Karpas-422 (cell line): ENCODE results near the gene GAS6. TPM values are rescaled to one million over a fixed set of nuclear protein-coding genes. Genes with fewer than 3 reads are reported as not detected.
"Not testable (repeated sequence)": the region's sequence is repeated elsewhere in the genome, so short reads cannot be mapped to it uniquely, and the experiment has no call there.

Source experiments
- DNase-seq: peaks from one replicate; pipeline ENCODE4 v3.0.0-alpha.2; 2015
- H2AFZ ChIP-seq: fragments of 200-600 bp; sonication (generic); 2 replicates; pipeline ENCODE4 v1.6.1; 2014; ENCODE audit warnings: antibody characterized with exemption, low read length, mixed read lengths
- H3K27ac ChIP-seq: fragments of 200-600 bp; sonication (generic); 2 replicates; pipeline ENCODE4 v1.5.1; 2014; ENCODE audit warnings: mild to moderate bottlenecking, low read length, moderate library complexity
- H3K27me3 ChIP-seq: fragments of 200-600 bp; sonication (generic); 2 replicates; pipeline ENCODE4 v1.6.1; 2014; ENCODE audit warnings: low read length, mixed read lengths
- H3K36me3 ChIP-seq: fragments of 200-600 bp; sonication (generic); 2 replicates; pipeline ENCODE4 v1.6.1; 2014; ENCODE audit warnings: low read length, mixed read lengths; ENCODE audit not compliant: insufficient read depth
- H3K4me1 ChIP-seq: fragments of 200-600 bp; sonication (generic); 2 replicates; pipeline ENCODE4 v1.6.1; 2014; ENCODE audit warnings: mild to moderate bottlenecking, low read length, mixed read lengths
- H3K4me2 ChIP-seq: fragments of 200-600 bp; sonication (generic); 2 replicates; pipeline ENCODE4 v1.6.1; 2014; ENCODE audit warnings: low read length, low read depth, mild to moderate bottlenecking; ENCODE audit not compliant: poor library complexity, severe bottlenecking
- H3K4me3 ChIP-seq: fragments of 200-600 bp; sonication (generic); 2 replicates; pipeline ENCODE4 v1.5.1; 2014; ENCODE audit warnings: mild to moderate bottlenecking, antibody characterized with exemption, low read length, mixed read lengths
- H3K79me2 ChIP-seq: fragments of 200-600 bp; sonication (generic); 2 replicates; pipeline ENCODE4 v1.6.1; 2014; ENCODE audit warnings: mild to moderate bottlenecking, low read length, mixed read lengths
- H3K9ac ChIP-seq: fragments of 200-600 bp; sonication (generic); 2 replicates; pipeline ENCODE4 v1.6.0; 2014; ENCODE audit warnings: low read length
- H3K9me2 ChIP-seq: fragments of 200-600 bp; sonication (generic), shearing (Covaris generic); replicated peaks from 2 replicates; pipeline ENCODE4 v1.6.0; 2014; ENCODE audit warnings: mild to moderate bottlenecking, low read length, moderate library complexity; ENCODE audit not compliant: insufficient read depth
- H3K9me3 ChIP-seq: fragments of 300-700, 200-600 bp; sonication (generic); 2 replicates; pipeline ENCODE4 v1.6.1; 2014; ENCODE audit warnings: low read length, mixed read lengths
- H4K20me1 ChIP-seq: fragments of 200-600 bp; sonication (generic); 2 replicates; pipeline ENCODE4 v1.6.1; 2014; ENCODE audit warnings: mild to moderate bottlenecking, antibody characterized with exemption, low read length, low read depth; ENCODE audit not compliant: insufficient read depth
- total RNA-seq: library from RNA; depleted of rRNA; stranded (reverse); fragments of >200 nt; shearing (Covaris generic); gene quantifications from 2 replicates; pipeline ENCODE4 v1.2.3, GENCODE V29; 2014; ENCODE audit warnings: low replicate concordance

The GAS6 gene
- total RNA-seq, 1 experiment from 2014 or later: not detected

DNA sequence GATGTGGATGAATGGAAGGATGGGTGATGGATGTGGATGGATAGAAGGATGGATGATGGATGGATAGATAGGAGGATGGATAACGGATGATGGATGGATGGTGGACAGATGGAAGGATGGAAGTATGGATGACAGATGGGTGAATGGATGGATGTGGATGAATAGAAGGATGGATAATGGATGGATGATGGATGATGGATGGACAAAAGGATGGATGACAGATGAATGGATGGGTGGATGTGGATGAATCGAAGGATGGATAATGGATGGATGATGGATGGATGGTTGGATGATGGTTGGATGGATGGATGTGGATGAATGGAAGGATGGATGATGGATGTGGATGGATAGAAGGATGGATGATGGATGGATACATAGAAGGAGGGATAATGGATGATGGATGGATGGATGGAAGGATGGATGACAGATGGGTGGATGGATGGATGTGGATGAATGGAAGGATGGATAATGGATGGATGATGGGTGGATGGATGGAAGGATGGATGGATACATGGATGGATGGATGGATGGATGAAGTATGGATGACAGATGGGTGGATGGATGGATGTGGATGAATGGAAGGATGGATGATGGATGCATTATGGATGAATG, 65.6 kb downstream of the GAS6 start:
- no peak for DNase-seq
- Histone ChIP-seq H3K4me3 (no peak overlapping the region), H3K9me2 (no peaks in the 10 kb centered on the region), H2AFZ (no peak overlapping the region), H4K20me1 (no peaks in the 10 kb centered on the region), H3K4me2 (no peak overlapping the region), H3K4me1 (no peaks in the 10 kb centered on the region), H3K36me3 (no peaks in the 10 kb centered on the region), H3K9ac (no peak overlapping the region), H3K9me3 (no peaks in the 10 kb centered on the region), H3K27me3 (no peaks in the 10 kb centered on the region), H3K79me2 (no peaks in the 10 kb centered on the region), H3K27ac (no peak overlapping the region)

DNA sequence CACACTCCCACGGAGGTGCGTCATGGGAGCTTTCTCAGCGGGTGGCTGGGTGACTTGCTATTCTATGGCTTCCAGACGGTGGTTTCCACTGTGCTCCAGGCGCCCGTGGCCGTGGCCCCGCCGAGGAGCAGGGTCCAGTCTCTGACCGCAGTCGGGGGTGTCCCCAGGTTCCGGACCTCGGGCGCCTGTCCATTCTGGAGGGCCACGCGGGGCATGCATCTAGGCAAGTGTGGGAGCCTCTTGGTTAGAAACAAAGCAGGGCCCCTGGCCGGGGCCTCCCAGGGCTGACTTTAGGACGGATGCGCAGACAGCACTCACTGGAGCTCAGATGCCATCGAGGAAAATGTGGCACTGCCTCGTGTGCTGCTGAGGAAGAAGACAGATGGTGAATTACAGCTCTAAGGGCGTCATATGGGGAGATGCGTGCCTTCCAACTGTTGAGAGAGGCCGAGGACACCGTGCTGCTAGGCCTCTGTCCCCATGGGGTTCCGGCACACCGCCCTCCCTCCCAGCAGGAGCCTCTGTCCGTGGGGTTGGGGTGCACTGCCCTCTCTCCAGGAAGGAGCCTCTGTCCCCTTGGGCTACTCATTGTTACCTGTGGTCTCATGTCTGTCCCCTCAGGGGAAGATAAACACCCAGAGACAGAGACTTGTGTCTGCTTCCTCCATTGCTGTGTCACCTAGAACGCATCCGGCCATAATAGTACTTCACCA, 66.8 kb downstream of the GAS6 start:
- Histone ChIP-seq H3K27ac (no peak overlapping the region), H3K4me1 (no peaks in the 10 kb centered on the region), H2AFZ (no peak overlapping the region), H3K9ac (no peak overlapping the region), H3K9me2 (no peaks in the 10 kb centered on the region), H3K9me3 (no peaks in the 10 kb centered on the region), H3K36me3 (no peaks in the 10 kb centered on the region), H3K4me3 (no peak overlapping the region), H3K27me3 (no peaks in the 10 kb centered on the region), H4K20me1 (no peaks in the 10 kb centered on the region), H3K79me2 (no peaks in the 10 kb centered on the region), H3K4me2 (no peak overlapping the region)
- DNase-seq: no peak

DNA sequence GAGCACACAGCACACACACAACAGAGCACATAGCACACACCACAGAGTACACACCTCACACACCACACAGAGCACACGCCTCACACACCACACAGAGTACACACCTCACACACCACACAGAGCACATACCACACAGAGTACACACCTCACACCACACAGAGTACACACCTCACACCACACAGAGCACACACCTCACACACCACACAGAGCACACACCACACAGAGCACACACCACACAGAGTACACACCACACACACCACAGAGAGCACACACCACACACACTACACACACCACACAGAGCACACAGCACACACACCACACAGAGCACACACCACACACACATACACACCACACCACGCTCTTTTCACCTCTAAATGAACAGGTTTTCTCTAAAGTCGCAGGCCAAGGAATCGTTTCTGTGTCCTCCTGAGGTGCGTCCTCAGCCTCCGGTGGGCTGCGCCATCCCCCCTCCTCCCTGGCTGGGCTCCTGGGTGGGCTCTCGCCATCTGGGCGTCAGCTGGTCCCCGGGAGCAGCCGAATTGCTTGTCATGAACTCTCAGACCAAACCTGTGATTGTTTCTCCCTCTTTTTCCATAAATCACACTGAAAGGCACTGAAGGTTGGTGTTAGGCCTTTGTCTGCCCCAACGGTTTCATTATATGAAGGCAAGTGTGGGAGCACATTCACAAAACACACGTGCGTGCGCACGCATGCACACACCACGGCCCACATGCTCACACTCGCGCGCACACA, 67.5 kb downstream of the GAS6 start:
- H4K20me1 ChIP-seq: no peaks in the 10 kb centered on the region
- H3K4me1 ChIP-seq: no peaks in the 10 kb centered on the region
- no peaks in the 10 kb centered on the region for H3K9me3 ChIP-seq
- no peak overlapping the region for H3K9ac ChIP-seq
- H3K36me3 ChIP-seq: no peaks in the 10 kb centered on the region
- no peak overlapping the region for H2AFZ ChIP-seq
- no peak overlapping the region for H3K4me3 ChIP-seq
- no peaks in the 10 kb centered on the region for H3K27me3 ChIP-seq
- DNase-seq: no peak
- no peaks in the 10 kb centered on the region for H3K9me2 ChIP-seq
- H3K79me2 ChIP-seq: no peaks in the 10 kb centered on the region
- H3K4me2 ChIP-seq: no peak overlapping the region
- no peak overlapping the region for H3K27ac ChIP-seq

DNA sequence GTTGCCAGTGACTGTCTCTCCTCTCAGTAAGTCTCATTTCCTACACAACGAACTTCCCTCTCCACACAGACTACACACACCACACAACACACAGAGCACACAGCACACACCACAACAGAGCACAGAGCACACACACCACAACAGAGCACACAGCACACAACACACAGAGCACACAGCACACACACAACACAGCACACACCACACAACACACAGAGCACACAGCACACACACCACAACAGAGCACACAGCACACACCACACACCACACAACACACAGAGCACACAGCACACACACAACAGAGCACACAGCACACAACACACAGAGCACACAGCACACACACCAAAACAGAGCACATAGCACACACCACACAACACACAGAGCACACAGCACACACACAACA, 68.5 kb downstream of the GAS6 start:
- H3K79me2 ChIP-seq, H3K36me3 ChIP-seq, H3K9me2 ChIP-seq, H2AFZ ChIP-seq, H3K4me3 ChIP-seq, H3K9me3 ChIP-seq, H3K27me3 ChIP-seq, H3K4me2 ChIP-seq, DNase-seq, H3K4me1 ChIP-seq, H3K9ac ChIP-seq, H4K20me1 ChIP-seq, H3K27ac ChIP-seq: not testable (repeated sequence)

DNA sequence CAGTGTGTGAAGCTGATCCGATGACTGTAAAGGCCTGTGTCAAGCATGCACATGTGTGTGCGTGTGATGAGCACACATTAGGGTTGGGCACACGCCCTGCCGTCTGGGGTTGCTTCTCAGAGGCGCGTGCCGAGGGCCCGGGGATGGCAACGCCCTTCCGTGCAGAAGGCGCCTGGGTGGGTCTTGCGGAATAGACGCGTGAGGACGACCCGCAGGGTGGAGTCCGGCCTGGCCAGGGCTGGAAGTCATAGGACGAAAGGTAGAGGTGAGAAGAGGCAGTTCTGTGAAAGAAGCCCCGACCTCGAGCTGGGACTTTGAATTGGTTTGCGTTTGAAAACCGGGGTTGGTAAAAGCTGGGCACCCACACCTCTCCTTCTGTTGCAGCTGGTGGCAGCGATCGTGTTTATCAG, 69.1 kb downstream of the GAS6 start:
- no peaks in the 10 kb centered on the region for H3K27me3 ChIP-seq
- H3K27ac ChIP-seq: no peak overlapping the region
- no peaks in the 10 kb centered on the region for H3K36me3 ChIP-seq
- no peak overlapping the region for H2AFZ ChIP-seq
- no peak overlapping the region for H3K4me3 ChIP-seq
- no peaks in the 10 kb centered on the region for H4K20me1 ChIP-seq
- H3K79me2 ChIP-seq: no peaks in the 10 kb centered on the region
- no peaks in the 10 kb centered on the region for H3K4me1 ChIP-seq
- no peak overlapping the region for H3K9ac ChIP-seq
- H3K4me2 ChIP-seq: no peak overlapping the region
- H3K9me2 ChIP-seq: no peaks in the 10 kb centered on the region
- DNase-seq: no peak
- no peaks in the 10 kb centered on the region for H3K9me3 ChIP-seq

DNA sequence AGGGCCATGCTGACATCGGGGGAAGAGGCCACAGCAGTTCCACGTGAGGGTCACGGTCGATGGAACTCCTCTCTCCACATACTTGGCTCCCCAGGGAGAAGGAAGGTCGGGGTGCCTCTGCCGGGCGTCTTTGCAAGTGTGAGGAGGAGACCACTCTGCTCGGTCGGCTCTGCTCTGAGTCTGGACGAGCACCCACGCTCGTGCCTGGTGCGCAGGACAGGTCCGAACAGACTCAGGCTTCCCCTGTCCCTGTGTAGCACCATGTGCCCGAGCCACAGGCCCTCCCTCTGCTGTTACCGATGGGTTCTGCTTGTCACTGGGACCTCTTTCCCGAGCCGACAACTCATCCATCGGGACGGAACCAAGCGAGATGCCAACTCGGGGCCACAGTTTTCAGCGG, 69.8 kb downstream of the GAS6 start:
- Histone ChIP-seq H3K27me3 (no peaks in the 10 kb centered on the region), H4K20me1 (no peaks in the 10 kb centered on the region), H3K4me2 (no peak overlapping the region), H3K9me2 (no peaks in the 10 kb centered on the region), H3K9ac (no peak overlapping the region), H3K36me3 (no peaks in the 10 kb centered on the region), H3K4me3 (no peak overlapping the region), H2AFZ (no peak overlapping the region), H3K9me3 (no peaks in the 10 kb centered on the region), H3K27ac (no peak overlapping the region), H3K79me2 (no peaks in the 10 kb centered on the region), H3K4me1 (no peaks in the 10 kb centered on the region)
- DNase-seq: no peak

DNA sequence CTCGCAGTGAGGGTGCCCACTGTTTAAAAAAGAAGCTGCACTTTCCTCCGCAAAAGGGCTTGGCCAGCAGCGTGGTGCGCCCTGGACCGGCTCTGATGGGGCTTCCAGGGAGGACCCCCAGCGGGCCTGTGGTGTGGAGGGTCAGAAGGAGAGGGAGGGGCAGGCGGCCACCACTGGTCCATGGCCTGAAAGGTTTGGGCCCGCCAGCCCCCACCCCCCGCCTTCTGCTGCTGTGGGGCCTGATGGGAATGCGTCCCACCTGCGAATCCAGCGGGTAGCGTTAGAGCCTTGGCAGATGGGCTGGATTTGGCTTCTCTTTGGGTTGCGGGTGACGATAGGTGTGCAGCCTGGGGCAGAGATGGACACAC, 70.2 kb downstream of the GAS6 start:
- H3K27ac ChIP-seq: no peak overlapping the region
- no peaks in the 10 kb centered on the region for H3K9me3 ChIP-seq
- no peaks in the 10 kb centered on the region for H4K20me1 ChIP-seq
- H3K4me3 ChIP-seq: no peak overlapping the region
- no peak overlapping the region for H3K4me2 ChIP-seq
- DNase-seq: no peak
- no peaks in the 10 kb centered on the region for H3K79me2 ChIP-seq
- no peak overlapping the region for H3K9ac ChIP-seq
- H2AFZ ChIP-seq: no peak overlapping the region
- no peaks in the 10 kb centered on the region for H3K4me1 ChIP-seq
- H3K27me3 ChIP-seq: no peaks in the 10 kb centered on the region
- no peaks in the 10 kb centered on the region for H3K36me3 ChIP-seq
- no peaks in the 10 kb centered on the region for H3K9me2 ChIP-seq

DNA sequence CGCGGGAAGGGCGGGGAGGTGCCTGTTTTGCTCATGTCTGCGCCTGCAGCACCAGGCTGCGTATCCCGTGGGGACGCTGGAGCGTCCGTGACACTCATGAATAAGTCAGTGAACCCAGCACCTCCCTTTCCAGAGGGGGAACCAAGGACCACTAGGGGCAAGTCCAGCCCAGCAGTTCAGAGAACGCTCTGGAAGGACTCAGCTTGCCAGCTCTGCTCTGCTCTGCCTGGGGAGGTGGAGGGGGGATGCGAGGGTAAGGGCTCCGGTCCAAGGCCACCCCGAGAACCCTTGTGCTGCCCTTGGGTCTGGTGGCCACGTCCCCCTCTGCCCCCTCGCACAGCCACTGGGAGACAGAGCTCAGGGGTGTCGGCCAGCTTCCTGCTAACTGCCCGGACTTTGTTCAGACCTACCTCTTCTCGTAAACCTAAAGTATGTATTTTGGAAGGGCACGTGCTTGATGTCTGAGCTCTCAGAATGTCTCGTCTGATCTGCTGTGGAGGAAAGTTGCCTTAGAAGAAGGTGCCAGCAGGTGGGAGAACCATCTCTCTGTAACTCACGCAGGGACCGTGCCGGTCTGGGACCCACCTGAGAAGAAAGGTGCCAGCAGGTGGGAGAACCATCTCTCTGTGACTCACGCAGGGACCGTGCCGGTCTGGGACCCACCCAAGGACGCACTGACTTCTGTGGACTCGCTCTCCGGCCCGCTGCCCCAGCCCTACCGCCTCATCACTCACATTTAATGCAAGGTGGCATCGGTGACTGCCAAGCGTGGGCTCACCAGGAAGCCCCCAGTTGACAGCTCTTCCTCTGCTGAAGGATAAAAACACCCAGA, 70.8 kb downstream of the GAS6 start:
- no peak overlapping the region for H3K27ac ChIP-seq
- no peaks in the 10 kb centered on the region for H3K9me3 ChIP-seq
- no peaks in the 10 kb centered on the region for H3K36me3 ChIP-seq
- no peaks in the 10 kb centered on the region for H3K79me2 ChIP-seq
- H4K20me1 ChIP-seq: no peaks in the 10 kb centered on the region
- no peak overlapping the region for H2AFZ ChIP-seq
- H3K4me2 ChIP-seq: no peak overlapping the region
- H3K9me2 ChIP-seq: no peaks in the 10 kb centered on the region
- H3K4me3 ChIP-seq: no peak overlapping the region
- no peak for DNase-seq
- H3K4me1 ChIP-seq: no peaks in the 10 kb centered on the region
- no peak overlapping the region for H3K9ac ChIP-seq
- no peaks in the 10 kb centered on the region for H3K27me3 ChIP-seq
